ENCODE data around the gene CYP21A2. TPM values are rescaled to one million over a fixed set of nuclear protein-coding genes. Genes with fewer than 3 reads are reported as not detected.
A peak's percentile ranks its signal among the peaks of the same experiment; 100 is the strongest.
"Not testable (repeated sequence)": the region's sequence is repeated elsewhere in the genome, so short reads cannot be mapped to it uniquely, and the experiment has no call there.

Gene CYP21A2
- total RNA-seq, 1 donor from 2014 or later: 0.30 TPM

DNA sequence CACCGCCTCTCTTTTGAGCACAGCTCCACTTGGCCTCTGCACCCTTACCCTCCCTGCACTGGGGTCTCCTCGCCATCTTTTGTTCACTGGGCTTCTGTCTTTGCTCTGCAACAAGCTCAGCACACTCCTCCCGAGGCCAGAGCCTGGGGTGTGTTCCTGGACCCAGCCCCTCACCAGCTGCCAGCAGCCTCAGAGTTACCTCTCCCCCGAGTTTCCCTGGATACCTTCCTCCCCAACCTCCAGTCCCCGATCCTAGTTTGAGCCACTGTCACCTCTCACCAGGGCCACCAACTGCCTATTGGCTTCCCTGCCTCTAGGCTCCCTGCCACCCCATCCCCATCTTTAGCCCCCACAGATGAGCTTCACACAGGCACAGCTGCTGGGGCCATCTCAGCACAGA is 12.3 kb downstream of the CYP21A2 start:
- TF ChIP-seq, protein P1, sequence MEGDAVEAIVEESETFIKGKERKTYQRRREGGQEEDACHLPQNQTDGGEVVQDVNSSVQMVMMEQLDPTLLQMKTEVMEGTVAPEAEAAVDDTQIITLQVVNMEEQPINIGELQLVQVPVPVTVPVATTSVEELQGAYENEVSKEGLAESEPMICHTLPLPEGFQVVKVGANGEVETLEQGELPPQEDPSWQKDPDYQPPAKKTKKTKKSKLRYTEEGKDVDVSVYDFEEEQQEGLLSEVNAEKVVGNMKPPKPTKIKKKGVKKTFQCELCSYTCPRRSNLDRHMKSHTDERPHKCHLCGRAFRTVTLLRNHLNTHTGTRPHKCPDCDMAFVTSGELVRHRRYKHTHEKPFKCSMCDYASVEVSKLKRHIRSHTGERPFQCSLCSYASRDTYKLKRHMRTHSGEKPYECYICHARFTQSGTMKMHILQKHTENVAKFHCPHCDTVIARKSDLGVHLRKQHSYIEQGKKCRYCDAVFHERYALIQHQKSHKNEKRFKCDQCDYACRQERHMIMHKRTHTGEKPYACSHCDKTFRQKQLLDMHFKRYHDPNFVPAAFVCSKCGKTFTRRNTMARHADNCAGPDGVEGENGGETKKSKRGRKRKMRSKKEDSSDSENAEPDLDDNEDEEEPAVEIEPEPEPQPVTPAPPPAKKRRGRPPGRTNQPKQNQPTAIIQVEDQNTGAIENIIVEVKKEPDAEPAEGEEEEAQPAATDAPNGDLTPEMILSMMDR (IDR thresholded peaks at IDR 0.05): no peak
- H3K27ac Mint-ChIP-seq (ENCODE audit: unreplicated experiment): no peak overlapping the region
- no peaks in the 10 kb centered on the region for H3K36me3 Mint-ChIP-seq (ENCODE audit: unreplicated experiment)
- H3K4me3 Mint-ChIP-seq (ENCODE audit: unreplicated experiment): no peak overlapping the region
- peak; percentile 78 for DNase-seq (ENCODE audit: extremely low spot score, unreplicated experiment)
- H3K9me3 Mint-ChIP-seq (ENCODE audit: unreplicated experiment): no peaks in the 10 kb centered on the region
- H3K27me3 Mint-ChIP-seq (ENCODE audit: unreplicated experiment): peaks cover 3% of the 10 kb centered on the region
- H3K4me1 Mint-ChIP-seq (ENCODE audit: unreplicated experiment): peaks cover 26% of the 10 kb centered on the region

DNA sequence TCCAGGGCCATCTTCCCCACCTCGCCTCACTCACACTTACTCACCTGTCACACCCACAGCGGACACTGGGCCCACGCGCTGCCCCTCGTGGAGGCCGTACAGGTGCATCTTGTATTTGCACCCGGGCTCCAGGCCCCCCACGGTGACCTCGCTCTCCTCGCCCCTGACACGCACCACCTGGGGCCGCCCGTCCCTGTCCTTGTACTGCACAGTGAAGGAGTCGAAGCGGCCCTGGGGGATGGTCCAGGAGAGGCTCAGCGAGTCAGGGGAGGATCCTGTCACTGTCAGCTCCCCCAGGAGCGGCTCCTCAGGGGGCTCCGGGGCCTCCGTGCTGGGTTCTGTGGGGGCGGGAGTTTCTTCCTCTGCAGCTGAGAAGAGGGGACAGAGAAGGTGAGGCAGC is 14.4 kb downstream of the CYP21A2 start:
- H3K27ac Mint-ChIP-seq (ENCODE audit: unreplicated experiment); DNase-seq (ENCODE audit: extremely low spot score, unreplicated experiment); H3K9me3 Mint-ChIP-seq (ENCODE audit: unreplicated experiment); H3K4me1 Mint-ChIP-seq (ENCODE audit: unreplicated experiment); H3K36me3 Mint-ChIP-seq (ENCODE audit: unreplicated experiment); H3K4me3 Mint-ChIP-seq (ENCODE audit: unreplicated experiment); H3K27me3 Mint-ChIP-seq (ENCODE audit: unreplicated experiment): not testable (repeated sequence)

DNA sequence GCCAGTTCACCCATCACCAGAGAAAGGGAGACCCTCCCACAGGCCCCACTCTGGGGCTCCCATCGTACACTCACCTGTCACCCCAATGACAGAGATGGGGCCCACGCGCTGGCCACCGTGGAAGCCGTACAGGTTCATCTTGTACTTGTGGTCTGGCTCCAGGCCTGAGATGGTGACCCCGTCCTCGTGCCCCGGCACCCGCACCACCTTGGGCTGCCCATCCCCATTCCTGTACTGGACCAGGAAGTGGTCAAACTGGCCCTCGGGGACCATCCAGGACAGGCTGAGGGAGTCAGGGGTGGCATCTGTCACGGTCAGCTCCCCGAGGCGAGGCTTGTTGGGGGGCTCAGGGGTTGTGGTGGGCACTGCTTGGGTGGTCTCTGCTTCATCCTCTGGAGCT is 15.1 kb downstream of the CYP21A2 start:
- H3K36me3 Mint-ChIP-seq (ENCODE audit: unreplicated experiment); H3K27ac Mint-ChIP-seq (ENCODE audit: unreplicated experiment); H3K27me3 Mint-ChIP-seq (ENCODE audit: unreplicated experiment); H3K4me3 Mint-ChIP-seq (ENCODE audit: unreplicated experiment); H3K4me1 Mint-ChIP-seq (ENCODE audit: unreplicated experiment); DNase-seq (ENCODE audit: extremely low spot score, unreplicated experiment); H3K9me3 Mint-ChIP-seq (ENCODE audit: unreplicated experiment): not testable (repeated sequence)

DNA sequence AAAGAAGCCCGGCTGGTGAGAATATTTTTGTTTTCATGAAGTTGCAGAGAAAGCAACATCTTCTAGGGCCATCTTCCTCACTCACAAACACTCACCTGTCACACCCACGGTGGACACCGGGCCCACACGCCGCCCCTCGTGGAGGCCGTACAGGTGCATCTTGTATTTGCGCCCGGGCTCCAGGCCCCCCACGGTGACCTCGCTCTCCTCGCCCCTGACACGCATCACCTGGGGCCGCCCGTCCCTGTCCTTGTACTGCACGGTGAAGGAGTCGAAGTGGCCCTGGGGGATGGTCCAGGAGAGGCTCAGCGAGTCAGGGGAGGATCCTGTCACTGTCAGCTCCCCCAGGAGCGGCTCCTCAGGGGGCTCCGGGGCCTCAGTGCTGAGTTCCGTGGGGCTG is 17.5 kb downstream of the CYP21A2 start:
- H3K4me1 Mint-ChIP-seq (ENCODE audit: unreplicated experiment); H3K9me3 Mint-ChIP-seq (ENCODE audit: unreplicated experiment); H3K4me3 Mint-ChIP-seq (ENCODE audit: unreplicated experiment); DNase-seq (ENCODE audit: extremely low spot score, unreplicated experiment); H3K27me3 Mint-ChIP-seq (ENCODE audit: unreplicated experiment); H3K27ac Mint-ChIP-seq (ENCODE audit: unreplicated experiment); H3K36me3 Mint-ChIP-seq (ENCODE audit: unreplicated experiment): not testable (repeated sequence)

DNA sequence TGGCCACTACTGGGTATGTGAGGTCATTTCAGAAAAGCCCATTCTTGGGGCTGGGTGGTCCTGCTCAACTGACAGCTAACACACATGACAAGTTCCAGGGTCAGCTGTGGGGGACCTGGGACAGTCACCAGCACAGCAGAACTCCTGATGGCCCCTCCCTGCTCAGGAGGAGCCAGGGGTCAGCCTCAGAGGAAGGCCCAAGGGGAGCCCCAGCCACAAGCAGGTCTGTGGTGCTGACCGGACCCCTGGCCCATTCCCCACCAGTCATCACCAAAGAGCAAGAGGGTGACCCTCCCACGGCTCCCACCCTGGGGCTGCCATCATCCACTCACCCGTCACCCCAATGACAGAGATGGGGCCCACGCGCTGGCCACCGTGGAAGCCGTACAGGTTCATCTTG is 18.0 kb downstream of the CYP21A2 start:
- TF ChIP-seq, protein P1 (IDR thresholded peaks at IDR 0.05): no peak
- Mint-ChIP-seq H3K9me3 (ENCODE audit: unreplicated experiment) (no peaks in the 10 kb centered on the region), H3K4me3 (ENCODE audit: unreplicated experiment) (no peak overlapping the region), H3K4me1 (ENCODE audit: unreplicated experiment) (no peaks in the 10 kb centered on the region), H3K27me3 (ENCODE audit: unreplicated experiment) (peaks cover 3% of the 10 kb centered on the region), H3K36me3 (ENCODE audit: unreplicated experiment) (no peaks in the 10 kb centered on the region), H3K27ac (ENCODE audit: unreplicated experiment) (no peak overlapping the region)
- DNase-seq (ENCODE audit: extremely low spot score, unreplicated experiment): no peak

DNA sequence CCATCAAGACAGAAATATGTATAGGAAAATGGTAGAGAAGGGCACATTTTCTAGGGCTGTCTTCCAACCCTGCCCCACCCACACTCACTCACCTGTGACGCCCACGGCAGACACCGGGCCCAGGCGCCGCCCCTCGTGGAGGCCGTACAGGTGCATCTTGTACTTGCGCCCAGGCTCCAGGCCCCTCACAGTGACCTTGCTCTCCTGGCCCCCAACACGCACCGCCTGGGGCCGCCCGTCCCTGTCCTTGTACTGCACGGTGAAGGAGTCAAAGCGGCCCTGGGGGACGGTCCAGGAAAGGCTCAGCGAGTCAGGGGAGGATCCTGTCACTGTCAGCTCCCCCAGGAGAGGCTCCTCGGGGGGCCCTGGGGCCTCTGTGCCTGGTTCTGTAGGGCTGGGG is 19.8 kb downstream of the CYP21A2 start:
- Mint-ChIP-seq H3K4me1 (ENCODE audit: unreplicated experiment) (no peaks in the 10 kb centered on the region), H3K36me3 (ENCODE audit: unreplicated experiment) (no peaks in the 10 kb centered on the region), H3K27ac (ENCODE audit: unreplicated experiment) (no peak overlapping the region)

More for the DNA sequence above, 19.8 kb downstream of the CYP21A2 start:
- H3K9me3 Mint-ChIP-seq (ENCODE audit: unreplicated experiment): no peaks in the 10 kb centered on the region
- TF ChIP-seq, protein P1 (IDR thresholded peaks at IDR 0.05): no peak
- no peak overlapping the region for H3K4me3 Mint-ChIP-seq (ENCODE audit: unreplicated experiment)
- no peak for DNase-seq (ENCODE audit: extremely low spot score, unreplicated experiment)
- H3K27me3 Mint-ChIP-seq (ENCODE audit: unreplicated experiment): no peaks in the 10 kb centered on the region
